GM19043 (cell line): Measurements from ENCODE around the gene TNNC2.
"Not testable (repeated sequence)": the region's sequence is repeated elsewhere in the genome, so short reads cannot be mapped to it uniquely, and the experiment has no call there.

Experiments
- ATAC-seq: cut with Tn5 transposase; IDR thresholded peaks from one replicate; pipeline ENCODE4 v1.9.1; 2021; ENCODE audit warnings: low read depth; ENCODE audit not compliant: unreplicated experiment

The TNNC2 gene

GRCh38 chr20:45827030-45827652 lies at the start of gene TNNC2:
TNNC2 (minus strand) TSS chr20:45827312; CDS start chr20:45827248, 64 bp downstream.
- no peak for ATAC-seq

- no peak for ATAC-seq
These were observed 47.5 kb upstream of the TNNC2 start for GRCh38 chr20:45874576-45874975.

- not testable (repeated sequence) for ATAC-seq
These were observed 47.0 kb upstream of the TNNC2 start for GRCh38 chr20:45874104-45874481.

GRCh38 chr20:45873409-45874103 lies 46.4 kb upstream of the TNNC2 start:
- no peak for ATAC-seq

- no peak for ATAC-seq
These were observed 45.5 kb upstream of the TNNC2 start for GRCh38 chr20:45872626-45873025.

- no peak for ATAC-seq
These were observed 40.7 kb upstream of the TNNC2 start for GRCh38 chr20:45867819-45868176.

GRCh38 chr20:45867136-45867818 lies 40.2 kb upstream of the TNNC2 start:
- ATAC-seq: no peak

GRCh38 chr20:45866454-45866853 lies 39.3 kb upstream of the TNNC2 start:
- no peak for ATAC-seq

GRCh38 chr20:45863543-45864470 lies 36.7 kb upstream of the TNNC2 start:
- ATAC-seq: no peak

GRCh38 chr20:45861221-45862075 lies 34.3 kb upstream of the TNNC2 start:
- no peak for ATAC-seq

GRCh38 chr20:45860560-45861220 lies 33.6 kb upstream of the TNNC2 start:
- no peak for ATAC-seq

GRCh38 chr20:45859916-45860315 lies 32.8 kb upstream of the TNNC2 start:
- no peak for ATAC-seq

- no peak for ATAC-seq
These were observed 30.7 kb upstream of the TNNC2 start for GRCh38 chr20:45857882-45858216.

GRCh38 chr20:45857114-45857881 lies 30.2 kb upstream of the TNNC2 start, which contains the start of the genes ACOT8 and ZSWIM3:
ACOT8 (minus strand) TSS chr20:45857392; CDS start chr20:45857315, 77 bp downstream.
ZSWIM3 (plus strand) TSS chr20:45857614; CDS start chr20:45857826, 212 bp downstream.
- ATAC-seq: peak; percentile 96

GRCh38 chr20:45853484-45853883 lies 26.4 kb upstream of the TNNC2 start:
- no peak for ATAC-seq

- no peak for ATAC-seq
These were observed 25.2 kb upstream of the TNNC2 start for GRCh38 chr20:45852326-45852725.

GRCh38 chr20:45851501-45851900 lies 24.4 kb upstream of the TNNC2 start:
- ATAC-seq: no peak

- ATAC-seq: no peak
These were observed 23.8 kb upstream of the TNNC2 start for GRCh38 chr20:45850926-45851325.

- ATAC-seq: no peak
These were observed 23.1 kb upstream of the TNNC2 start for GRCh38 chr20:45850238-45850637.
